ENCODE measurements around the gene ATP8A2. TPM values are rescaled to one million over a fixed set of nuclear protein-coding genes. Genes with fewer than 3 reads are reported as not detected.

The ATP8A2 gene
- total and polyA plus RNA-seq, 3 donors from 2014 or later: 14.2 to 38.3 (median 16.5) TPM

GRCh38 chr13:25899464-25899863 lies 527.7 kb downstream of the ATP8A2 start:
- intact Hi-C loops (cut with DNase I; ENCODE audit: low total_unique reads): no loop called here
- Histone ChIP-seq H3K27ac (no peak overlapping the region), H3K4me1 (no peaks in the 10 kb centered on the region), H3K9me3 (no peaks in the 10 kb centered on the region), H3K36me3 (ENCODE audit: low read depth, missing control alignments) (no peaks in the 10 kb centered on the region), H3K4me3 (no peak overlapping the region), H3K27me3 (no peaks in the 10 kb centered on the region)
- DNase-seq: no peak
- no peak for TF ChIP-seq CTCF (IDR thresholded peaks at IDR 0.05)
- no peak for TF ChIP-seq POLR2A (IDR thresholded peaks at IDR 0.05)
- 80 to 87% methylated on average over 6 of the region's 6 CpGs for WGBS, 2 donors

- no peak overlapping the region for H3K4me3 ChIP-seq
- no peak for DNase-seq
- no peaks in the 10 kb centered on the region for H3K4me1 ChIP-seq
- intact Hi-C loops (cut with DNase I; ENCODE audit: low total_unique reads): no loop called here
- H3K27me3 ChIP-seq: no peaks in the 10 kb centered on the region
- TF ChIP-seq POLR2A (IDR thresholded peaks at IDR 0.05) (no peak), CTCF (IDR thresholded peaks at IDR 0.05) (no peak)
- 89 to 95% methylated on average over 1 of the region's 1 CpG for WGBS, 2 donors
- no peaks in the 10 kb centered on the region for H3K9me3 ChIP-seq
- H3K36me3 ChIP-seq (ENCODE audit: low read depth, missing control alignments): no peaks in the 10 kb centered on the region
- H3K27ac ChIP-seq: no peak overlapping the region
These were observed 528.2 kb downstream of the ATP8A2 start for GRCh38 chr13:25899952-25900351.

- TF ChIP-seq POLR2A (IDR thresholded peaks at IDR 0.05): no peak
- no peak for TF ChIP-seq CTCF (IDR thresholded peaks at IDR 0.05)
- intact Hi-C loops (cut with DNase I; ENCODE audit: low total_unique reads): no loop called here
- H3K4me1 ChIP-seq: no peaks in the 10 kb centered on the region
- WGBS, 2 donors: 80 to 81% methylated on average over 10 of the region's 10 CpGs
- no peak for DNase-seq
- H3K27ac ChIP-seq: no peak overlapping the region
- no peak overlapping the region for H3K4me3 ChIP-seq
- no peaks in the 10 kb centered on the region for H3K27me3 ChIP-seq
- no peaks in the 10 kb centered on the region for H3K9me3 ChIP-seq
- no peaks in the 10 kb centered on the region for H3K36me3 ChIP-seq (ENCODE audit: low read depth, missing control alignments)
These were observed 529.9 kb downstream of the ATP8A2 start for GRCh38 chr13:25901460-25902376.

GRCh38 chr13:25902455-25902854 lies 530.7 kb downstream of the ATP8A2 start:
- 83 to 85% methylated on average over 6 of the region's 6 CpGs for WGBS, 2 donors
- Histone ChIP-seq H3K27ac (no peak overlapping the region), H3K27me3 (no peaks in the 10 kb centered on the region), H3K4me3 (no peak overlapping the region), H3K9me3 (no peaks in the 10 kb centered on the region), H3K36me3 (ENCODE audit: low read depth, missing control alignments) (no peaks in the 10 kb centered on the region), H3K4me1 (no peaks in the 10 kb centered on the region)
- TF ChIP-seq CTCF (IDR thresholded peaks at IDR 0.05) (no peak), POLR2A (IDR thresholded peaks at IDR 0.05) (no peak)
- intact Hi-C loops (cut with DNase I; ENCODE audit: low total_unique reads): no loop called here
- DNase-seq: no peak

All from testis (tissue), 3 donors.